Endothelial cell of umbilical vein (primary cell): ENCODE measurements around the gene MYO9A. TPM values are rescaled to one million over a fixed set of nuclear protein-coding genes. Genes with fewer than 3 reads are reported as not detected.

Experiments used
- BruUV-seq: library from RNA; stranded (reverse); fragments of 400-500 nt; replicated peaks from 2 replicates; lab custom pipeline; 2021; lab: Mats Ljungman, UMichigan
- CTCF ChIA-PET: fragments of 300-600, 350-600 bp; sonication (Branson Sonifier 250); formaldehyde crosslinking; loops from one replicate; lab custom pipeline; 2021; ENCODE audit warnings: antibody characterized with exemption, inconsistent platforms; lab: Charles Lee
- POLR2A ChIA-PET: fragments of 300-600, 350-600 bp; sonication (Branson Sonifier 250); formaldehyde crosslinking; loops from one replicate; lab custom pipeline; 2021; ENCODE audit warnings: antibody characterized with exemption, inconsistent platforms; lab: Charles Lee
- DNase-seq: peaks from one replicate; pipeline ENCODE4 v3.0.0-alpha.2; 2011; ENCODE audit warnings: low read depth, low spot score
- FAIRE-seq: peaks from 2 replicates; lab custom pipeline; 2011; peaks lifted over from hg19 to GRCh38; lab: Jason Lieb, UNC
- H2AFZ ChIP-seq: 2 replicates; pipeline ENCODE4 v1.6.0; 2012; ENCODE audit warnings: low read depth, low read length, control low read depth, inconsistent platforms
- H3K27ac ChIP-seq: 2 replicates; pipeline ENCODE4 v1.5.1; 2011; ENCODE audit warnings: low read depth, mild to moderate bottlenecking, control low read depth, low read length, moderate library complexity; ENCODE audit not compliant: insufficient read depth
- H3K27me3 ChIP-seq, 2 experiments: 2 replicates each; pipeline versions ENCODE4 v1.6.0 to v1.6.1; 2011; ENCODE audit warnings: low read length in 2 of 2, mixed read lengths in 1 of 2; ENCODE audit not compliant: control insufficient read depth in 2 of 2, insufficient read depth in 2 of 2
- H3K36me3 ChIP-seq, 2 experiments: 2 replicates in 1 of 2; 3 replicates in 1 of 2; pipeline ENCODE4 v1.5.1; 2011; ENCODE audit warnings: low read length in 2 of 2, mild to moderate bottlenecking in 1 of 2, moderate library complexity in 1 of 2; ENCODE audit not compliant: control insufficient read depth in 2 of 2, insufficient read depth in 2 of 2; ENCODE audit errors: extremely low read depth in 1 of 2
- H3K4me1 ChIP-seq: 3 replicates; pipeline ENCODE4 v1.5.1; 2011; ENCODE audit warnings: mild to moderate bottlenecking, low read length; ENCODE audit not compliant: control insufficient read depth, insufficient read depth; ENCODE audit errors: extremely low read depth
- H3K4me2 ChIP-seq: 2 replicates; pipeline ENCODE4 v1.6.1; 2011; ENCODE audit warnings: low read length, control low read depth, mixed read lengths; ENCODE audit not compliant: insufficient read depth
- H3K4me3 ChIP-seq, 3 experiments: fragments of 200-600 bp in 1 of 3; sonication (generic), shearing (Covaris generic) in 1 of 3; replicated peaks in 1 of 3; 2 replicates each; pipeline ENCODE4 v1.5.1; 2011 to 2016; ENCODE audit warnings: control low read depth in 3 of 3, low read length in 3 of 3, mild to moderate bottlenecking in 2 of 3, inconsistent platforms in 1 of 3, low read depth in 1 of 3, moderate library complexity in 1 of 3; ENCODE audit not compliant: insufficient read depth in 1 of 3
- H3K79me2 ChIP-seq: 2 replicates; pipeline ENCODE4 v1.6.0; 2012; ENCODE audit warnings: low read length, inconsistent platforms; ENCODE audit not compliant: control insufficient read depth, insufficient read depth
- H3K9ac ChIP-seq: replicated peaks from 2 replicates; pipeline ENCODE3; 2011; ENCODE audit warnings: low read length, control low read depth; ENCODE audit not compliant: insufficient read depth; ENCODE audit errors: extremely low read depth
- H3K9me1 ChIP-seq: replicated peaks from 3 replicates; pipeline ENCODE4 v1.6.0; 2011; ENCODE audit warnings: mild to moderate bottlenecking, low read length; ENCODE audit not compliant: control insufficient read depth, insufficient read depth; ENCODE audit errors: extremely low read depth
- H3K9me3 ChIP-seq: replicated peaks from 2 replicates; pipeline ENCODE4 v1.5.1; 2012; ENCODE audit warnings: low read length, inconsistent platforms; ENCODE audit not compliant: control insufficient read depth, insufficient read depth
- H4K20me1 ChIP-seq: replicated peaks from 2 replicates; pipeline ENCODE3; 2011; ENCODE audit warnings: mild to moderate bottlenecking, low read length; ENCODE audit not compliant: control insufficient read depth, insufficient read depth; ENCODE audit errors: extremely low read depth
- EZH2 ChIP-seq: IDR thresholded peaks from 2 replicates; pipeline ENCODE4 v1.6.1; 2012; ENCODE audit warnings: borderline replicate concordance, low read depth, mild to moderate bottlenecking, moderate library complexity, low read length, inconsistent platforms; ENCODE audit not compliant: severe bottlenecking
- FOS ChIP-seq: IDR thresholded peaks from 2 replicates; pipeline ENCODE4 v1.6.1; 2011; ENCODE audit warnings: mild to moderate bottlenecking, low read length, moderate library complexity, borderline replicate concordance; ENCODE audit not compliant: insufficient read depth
- GATA2 ChIP-seq: IDR thresholded peaks from 2 replicates; pipeline ENCODE4 v1.7.0; 2011; ENCODE audit warnings: low read depth, mild to moderate bottlenecking, moderate library complexity, mixed read lengths, low read length; ENCODE audit not compliant: insufficient read length, insufficient read depth
- JUN ChIP-seq: IDR thresholded peaks from 2 replicates; pipeline ENCODE4 v1.6.1; 2011; ENCODE audit warnings: borderline replicate concordance, low read depth; ENCODE audit not compliant: insufficient read length, insufficient read depth
- MYC ChIP-seq: IDR thresholded peaks from one replicate; pipeline ENCODE4 v1.6.1; 2011; ENCODE audit warnings: mild to moderate bottlenecking, low read depth, low read length
- POLR2A ChIP-seq: IDR thresholded peaks from 2 replicates; pipeline ENCODE4 v1.6.1; 2012; ENCODE audit warnings: low read depth, mild to moderate bottlenecking, control low read depth, low read length
- POLR2AphosphoS5 ChIP-seq: IDR thresholded peaks from 2 replicates; pipeline ENCODE4 v1.6.1; 2012; ENCODE audit warnings: low read depth, mild to moderate bottlenecking, control low read depth, low read length, moderate library complexity; ENCODE audit not compliant: insufficient read depth
- dilution Hi-C: fragments of 300-500 bp; cut with MboI; formaldehyde crosslinking; loops from one replicate; pipeline ENCODE4 v1.15.0; 2019; ENCODE audit warnings: low sequenced_read_pairs; ENCODE audit not compliant: extremely low pct_ligation_motif_present
- intact Hi-C: fragments of 100-400 bp; cut with micrococcal nuclease; formaldehyde crosslinking; loops from one replicate; pipeline ENCODE4 v1.10.0; 2022
- polyA plus RNA-seq, 4 experiments: library from polyadenylated mRNA; depleted of rRNA in 3 of 4; stranded (reverse) in 3 of 4; unstranded in 1 of 4; fragments of >200 nt; gene quantifications; 2 replicates each; pipeline versions ENCODE4 v1.2.1 to v1.2.3, GENCODE V29; 2011 to 2012; ENCODE audit warnings: missing spikeins in 1 of 4
- total RNA-seq: library from RNA; stranded (reverse); gene quantifications from 2 replicates; pipeline ENCODE4 v1.2.3, GENCODE V29; 2021
- TF ChIP-seq, protein P1 (sequence below): IDR thresholded peaks from 2 replicates; pipeline ENCODE4 v1.6.1; 2011; ENCODE audit not compliant: insufficient read depth, insufficient read length
- TF ChIP-seq, protein P2 (sequence below), 2 donors: IDR thresholded peaks; 1 replicate in 1 of 2; 2 replicates in 1 of 2; pipeline ENCODE4 v1.5.1; 2011; ENCODE audit warnings: low read length in 2 of 2, mild to moderate bottlenecking in 2 of 2, moderate library complexity in 2 of 2, control low read depth in 1 of 2, inconsistent platforms in 1 of 2, low read depth in 1 of 2; ENCODE audit not compliant: insufficient read depth in 1 of 2; ENCODE audit errors: extremely low read depth in 1 of 2

MYO9A gene
- total and polyA plus RNA-seq, 2 donors (not counting 3 experiments of a cell fraction or from before 2014, with no cell fraction given): 6.4 to 30.3 TPM

DNA sequence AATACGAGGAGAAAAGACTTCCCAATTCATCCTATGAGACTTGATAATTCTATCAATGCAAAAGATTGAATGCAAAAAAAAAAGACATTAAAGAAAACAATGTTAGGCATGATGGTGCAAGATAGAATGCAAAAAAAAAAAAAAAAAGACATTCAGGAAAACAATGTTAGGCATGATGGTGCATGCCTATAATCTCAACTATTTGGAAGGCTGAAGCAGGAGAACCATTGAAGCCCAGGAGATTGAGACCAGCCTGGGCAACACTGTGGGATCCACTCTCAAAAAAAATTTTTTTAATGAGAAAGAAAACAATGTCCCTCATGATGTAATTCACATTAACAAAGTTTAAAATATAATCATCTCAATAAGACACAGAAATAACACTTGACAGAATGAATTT, 75.9 kb downstream of the MYO9A start:
- no peak overlapping the region for H3K9ac ChIP-seq
- ChIA-PET CTCF (interaction anchor here (1.2 to 1.5 kb wide), 2 partner anchors 12 to 114 kb away, joined by 3 to 4 read pairs; no protein-coding TSS in a partner anchor), POLR2A (no interaction called here)
- H3K9me1 ChIP-seq: no peaks in the 10 kb centered on the region
- H3K27ac ChIP-seq: no peak overlapping the region
- H3K36me3 ChIP-seq: peaks cover 0 to 2% of the 10 kb centered on the region in 2 experiments
- dilution Hi-C loops: no loop called here
- no peaks in the 10 kb centered on the region for H4K20me1 ChIP-seq
- no peak overlapping the region for H3K4me2 ChIP-seq
- intact Hi-C loops: no loop called here
- TF ChIP-seq POLR2AphosphoS5 (no peak), JUN (no peak), POLR2A (no peak), GATA2 (no peak), FOS (no peak), MYC (no peak), EZH2 (no peak)
- TF ChIP-seq, protein P1, sequence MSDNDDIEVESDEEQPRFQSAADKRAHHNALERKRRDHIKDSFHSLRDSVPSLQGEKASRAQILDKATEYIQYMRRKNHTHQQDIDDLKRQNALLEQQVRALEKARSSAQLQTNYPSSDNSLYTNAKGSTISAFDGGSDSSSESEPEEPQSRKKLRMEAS: no peak
- TF ChIP-seq, protein P2, sequence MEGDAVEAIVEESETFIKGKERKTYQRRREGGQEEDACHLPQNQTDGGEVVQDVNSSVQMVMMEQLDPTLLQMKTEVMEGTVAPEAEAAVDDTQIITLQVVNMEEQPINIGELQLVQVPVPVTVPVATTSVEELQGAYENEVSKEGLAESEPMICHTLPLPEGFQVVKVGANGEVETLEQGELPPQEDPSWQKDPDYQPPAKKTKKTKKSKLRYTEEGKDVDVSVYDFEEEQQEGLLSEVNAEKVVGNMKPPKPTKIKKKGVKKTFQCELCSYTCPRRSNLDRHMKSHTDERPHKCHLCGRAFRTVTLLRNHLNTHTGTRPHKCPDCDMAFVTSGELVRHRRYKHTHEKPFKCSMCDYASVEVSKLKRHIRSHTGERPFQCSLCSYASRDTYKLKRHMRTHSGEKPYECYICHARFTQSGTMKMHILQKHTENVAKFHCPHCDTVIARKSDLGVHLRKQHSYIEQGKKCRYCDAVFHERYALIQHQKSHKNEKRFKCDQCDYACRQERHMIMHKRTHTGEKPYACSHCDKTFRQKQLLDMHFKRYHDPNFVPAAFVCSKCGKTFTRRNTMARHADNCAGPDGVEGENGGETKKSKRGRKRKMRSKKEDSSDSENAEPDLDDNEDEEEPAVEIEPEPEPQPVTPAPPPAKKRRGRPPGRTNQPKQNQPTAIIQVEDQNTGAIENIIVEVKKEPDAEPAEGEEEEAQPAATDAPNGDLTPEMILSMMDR (IDR thresholded peaks at IDR 0.05; ENCODE audit: extremely low read depth in 1 of 2, insufficient read depth in 1 of 2, low read depth in 1 of 2, low read length in 2 of 2): no peak
- no peaks in the 10 kb centered on the region for H3K9me3 ChIP-seq
- no peak for DNase-seq
- H3K27me3 ChIP-seq: no peaks in the 10 kb centered on the region
- no peak overlapping the region for H2AFZ ChIP-seq
- peaks cover 3% of the 10 kb centered on the region for H3K79me2 ChIP-seq
- no peak for FAIRE-seq
- no peaks in the 10 kb centered on the region for H3K4me1 ChIP-seq
- no peak overlapping the region for H3K4me3 ChIP-seq
- BruUV-seq: no TSS peak
